IMR-90 (cell line): Measurements from ENCODE around the gene FAF2. TPM values are rescaled to one million over a fixed set of nuclear protein-coding genes. Genes with fewer than 3 reads are reported as not detected.

Experiments used
- ATAC-seq: fragments of 200-7000 bp; cut with Tn5 transposase; 2 replicates; pipeline ENCODE4 v1.9.1; 2020; ENCODE audit warnings: low read depth, mild to moderate bottlenecking, moderate library complexity
- BruUV-seq: library from RNA; stranded (reverse); fragments of 400-500 nt; replicated peaks from 2 replicates; lab custom pipeline; 2021; lab: Mats Ljungman, UMichigan
- CTCF ChIA-PET: fragments of 300-600 bp; formaldehyde crosslinking; extraction: SDS; loops from one replicate; lab custom pipeline; 2021; ENCODE audit warnings: antibody characterized with exemption; lab: Yijun Ruan, JAX
- POLR2A ChIA-PET: fragments of 300-600 bp; sonication (Branson Sonifier 250); formaldehyde crosslinking; loops from one replicate; lab custom pipeline; 2022; ENCODE audit warnings: antibody characterized with exemption; ENCODE audit not compliant: unreplicated experiment; lab: Charles Lee
- DNase-seq: peaks from one replicate; pipeline ENCODE4 v3.0.0; 2013
- H2AFZ ChIP-seq: replicated peaks from 2 replicates; pipeline ENCODE3; 2013; ENCODE audit warnings: low read length, mild to moderate bottlenecking; ENCODE audit not compliant: poor library complexity
- H2AK5ac ChIP-seq: 2 replicates; pipeline ENCODE4 v1.6.1; 2013; ENCODE audit warnings: low read depth, low read length, inconsistent platforms
- H2AK9ac ChIP-seq: replicated peaks from 2 replicates; pipeline ENCODE3; 2013; ENCODE audit warnings: mild to moderate bottlenecking, low read depth, low read length, moderate library complexity; ENCODE audit not compliant: poor library complexity
- H2BK120ac ChIP-seq: 2 replicates; pipeline ENCODE4 v1.6.1; 2013; ENCODE audit warnings: low read depth, low read length, inconsistent platforms
- H2BK15ac ChIP-seq: 3 replicates; pipeline ENCODE4 v1.6.1; 2013; ENCODE audit warnings: low read depth, low read length, inconsistent platforms
- H2BK20ac ChIP-seq: 2 replicates; pipeline ENCODE4 v1.6.1; 2013; ENCODE audit warnings: low read depth, mild to moderate bottlenecking, inconsistent platforms, low read length, moderate library complexity
- H2BK5ac ChIP-seq: 2 replicates; pipeline ENCODE4 v1.6.1; 2013; ENCODE audit warnings: mild to moderate bottlenecking, low read depth, low read length, inconsistent platforms; ENCODE audit not compliant: poor library complexity, severe bottlenecking
- H3K14ac ChIP-seq: replicated peaks from 2 replicates; pipeline ENCODE4 v1.6.1; 2013; ENCODE audit warnings: low read depth, low read length, inconsistent platforms
- H3K18ac ChIP-seq: 2 replicates; pipeline ENCODE4 v1.6.1; 2013; ENCODE audit warnings: low read depth, low read length, control low read depth
- H3K23ac ChIP-seq: 2 replicates; pipeline ENCODE4 v1.6.1; 2013; ENCODE audit warnings: low read depth, low read length, inconsistent platforms
- H3K27ac ChIP-seq: 2 replicates; pipeline ENCODE4 v1.5.1; 2013; ENCODE audit warnings: mild to moderate bottlenecking, control low read depth, low read length; ENCODE audit not compliant: insufficient read depth
- H3K27me3 ChIP-seq: 2 replicates; pipeline ENCODE4 v1.6.1; 2013; ENCODE audit warnings: low read length; ENCODE audit not compliant: control insufficient read depth, insufficient read depth
- H3K36me3 ChIP-seq: 2 replicates; pipeline ENCODE4 v1.6.1; 2013; ENCODE audit warnings: low read length, mixed read lengths; ENCODE audit not compliant: control insufficient read depth, insufficient read depth
- H3K4ac ChIP-seq: 2 replicates; pipeline ENCODE4 v1.6.1; 2013; ENCODE audit warnings: low read depth, low read length, inconsistent platforms
- H3K4me1 ChIP-seq: 2 replicates; pipeline ENCODE4 v1.6.1; 2013; ENCODE audit warnings: low read length, mixed read lengths; ENCODE audit not compliant: control insufficient read depth, insufficient read depth
- H3K4me2 ChIP-seq: 2 replicates; pipeline ENCODE4 v1.6.1; 2013; ENCODE audit warnings: low read depth, mild to moderate bottlenecking, control low read depth, low read length, moderate library complexity
- H3K4me3 ChIP-seq: 2 replicates; pipeline ENCODE4 v1.5.1; 2013; ENCODE audit warnings: low read depth, mild to moderate bottlenecking, control low read depth, low read length, moderate library complexity; ENCODE audit not compliant: insufficient read depth
- H3K56ac ChIP-seq: 2 replicates; pipeline ENCODE4 v1.6.1; 2013; ENCODE audit warnings: low read length, inconsistent platforms; ENCODE audit not compliant: insufficient read depth; ENCODE audit errors: extremely low read depth
- H3K79me1 ChIP-seq, 2 experiments: 2 replicates each; pipeline ENCODE4 v1.6.1; 2013; ENCODE audit warnings: low read length in 2 of 2, inconsistent platforms in 1 of 2, low read depth in 1 of 2
- H3K9ac ChIP-seq: 2 replicates; pipeline ENCODE4 v1.6.1; 2013; ENCODE audit warnings: low read depth, low read length, control low read depth
- H3K9me1 ChIP-seq: 2 replicates; pipeline ENCODE4 v1.6.1; 2013; ENCODE audit warnings: low read length, inconsistent platforms; ENCODE audit not compliant: insufficient read depth
- H3K9me3 ChIP-seq: 2 replicates; pipeline ENCODE4 v1.6.1; 2013; ENCODE audit warnings: low read length; ENCODE audit not compliant: control insufficient read depth, insufficient read depth
- H4K20me1 ChIP-seq: 2 replicates; pipeline ENCODE4 v1.6.1; 2013; ENCODE audit warnings: low read length, inconsistent platforms; ENCODE audit not compliant: insufficient read depth
- H4K5ac ChIP-seq: 2 replicates; pipeline ENCODE4 v1.6.1; 2013; ENCODE audit warnings: mild to moderate bottlenecking, low read depth, low read length, control low read depth
- H4K8ac ChIP-seq, 2 experiments: 2 replicates each; pipeline ENCODE4 v1.6.1; 2013; ENCODE audit warnings: low read depth in 2 of 2, low read length in 2 of 2, control low read depth in 1 of 2, inconsistent platforms in 1 of 2
- H4K91ac ChIP-seq: 2 replicates; pipeline ENCODE4 v1.6.1; 2013; ENCODE audit warnings: low read depth, low read length, inconsistent platforms; ENCODE audit not compliant: insufficient read depth
- CEBPB ChIP-seq: IDR thresholded peaks from 2 replicates; pipeline ENCODE4 v1.6.1; 2012; ENCODE audit warnings: low read depth, low read length, improper control_type of control experiment
- CHD1 ChIP-seq: IDR thresholded peaks from 2 replicates; pipeline ENCODE4 v1.6.1; 2012; ENCODE audit warnings: low read depth, low read length, improper control_type of control experiment
- FOS ChIP-seq: fragments of 150-350 bp; IDR thresholded peaks from 2 replicates; pipeline ENCODE4 v1.6.1; 2016; ENCODE audit warnings: low read depth, low read length
- MAZ ChIP-seq: IDR thresholded peaks from 2 replicates; pipeline ENCODE4 v1.6.1; 2012; ENCODE audit warnings: low read depth, mild to moderate bottlenecking, low read length, improper control_type of control experiment, moderate library complexity, borderline replicate concordance
- RAD21 ChIP-seq: IDR thresholded peaks from 2 replicates; pipeline ENCODE4 v1.6.1; 2012; ENCODE audit warnings: low read length, improper control_type of control experiment
- RFX5 ChIP-seq: IDR thresholded peaks from 2 replicates; pipeline ENCODE4 v1.8.0; 2012; ENCODE audit warnings: low read depth, mild to moderate bottlenecking, low read length, moderate library complexity
- WGBS, 2 experiments: methylation state at CpG; one replicate each; pipeline versions ENCODE4 v1.1.5 to v1.1.7; 2013; ENCODE audit warnings: missing lambda C conversion rate in 2 of 2; ENCODE audit not compliant: insufficient read length in 1 of 2; ENCODE audit errors: extremely low coverage in 2 of 2; 5-methylcytosine and 5-hydroxymethylcytosine counted together
- dilution Hi-C: fragments of 300-500 bp; cut with HindIII; formaldehyde crosslinking; loops from one replicate; pipeline ENCODE4 v1.14.3; 2018; ENCODE audit warnings: low sequenced_read_pairs; ENCODE audit not compliant: unreplicated experiment
- in situ Hi-C: fragments of 300-500 bp; cut with MboI; formaldehyde crosslinking; loops from 3 replicates; pipeline ENCODE4 v1.14.3; 2019; ENCODE audit warnings: low sequenced_read_pairs, inconsistent platforms, mixed read lengths
- intact Hi-C: fragments of 100-400 bp; cut with micrococcal nuclease; formaldehyde crosslinking; loops from 2 replicates; pipeline ENCODE4 v1.10.0; 2022
- polyA plus RNA-seq, 3 experiments: library from polyadenylated mRNA; depleted of rRNA; stranded (reverse); fragments of >200 nt; gene quantifications; 2 replicates each; pipeline ENCODE4 v1.2.3, GENCODE V29; 2012; ENCODE audit warnings: low replicate concordance in 1 of 3
- total RNA-seq: library from RNA; depleted of rRNA; stranded (reverse); fragments of >200 nt; gene quantifications from 2 replicates; pipeline ENCODE4 v1.2.3, GENCODE V29; 2012

Gene FAF2
- total and polyA plus RNA-seq, 2 of the 4 experiments (the other 2 are of a cell fraction) = 32.9 to 47.0 TPM

DNA sequence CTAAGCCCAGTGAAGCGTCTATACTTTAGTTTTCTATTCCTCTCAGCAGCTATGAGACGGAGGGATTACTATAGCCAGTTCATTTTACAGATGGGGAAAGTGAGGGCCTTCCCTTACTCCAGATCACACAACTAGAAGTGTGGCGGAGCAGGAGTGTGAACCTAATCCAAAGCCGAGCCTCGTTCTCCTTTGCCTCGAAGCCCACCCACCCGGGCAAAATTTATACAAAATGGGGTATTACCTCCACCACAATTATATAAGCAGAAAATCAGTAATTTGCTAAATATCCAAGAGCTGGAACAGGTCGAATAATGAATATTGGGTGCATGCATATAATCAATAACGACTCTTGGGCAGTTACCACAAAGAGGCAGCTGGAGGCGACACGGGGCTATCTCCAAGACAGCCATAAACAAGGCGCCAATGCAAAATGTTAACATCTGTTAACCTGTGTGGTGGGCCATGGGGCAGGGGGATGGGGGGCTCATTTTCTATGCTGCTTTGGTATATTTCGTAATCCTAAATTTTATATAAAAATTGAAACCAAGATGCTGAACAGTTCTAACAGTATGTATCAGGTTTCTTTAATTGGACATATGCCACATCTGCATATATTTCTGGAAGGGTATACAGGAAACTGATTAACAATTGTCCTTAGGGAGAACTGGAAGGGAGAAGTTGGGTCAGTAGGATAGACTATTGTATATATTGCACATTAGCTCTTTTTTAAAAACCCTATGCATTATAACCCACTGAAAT, 90.2 kb downstream of the FAF2 start:
- H2BK120ac ChIP-seq = 0 out of 2 replicates have a peak overlapping the region, but pooled peaks have one; percentile 28
- WGBS, 2 experiments = no CpG with 5 or more reads among the region's 13 CpGs
- H3K4ac ChIP-seq = peak overlapping the region; percentile 42; the same call in 1 of the 2 replicates
- H3K23ac ChIP-seq = peak overlapping the region; percentile 31; the same call in 1 of the 2 replicates
- in situ Hi-C loops = no loop called here
- dilution Hi-C loops = no loop called here
- H4K91ac ChIP-seq = no peak overlapping the region
- H4K8ac ChIP-seq = peak overlapping the region; percentile 30 to 91; a peak in 2 of 4 replicates
- no TSS peak for BruUV-seq
- H3K27ac ChIP-seq = 0 out of 2 replicates have a peak overlapping the region, but pooled peaks have one; percentile 17
- ChIA-PET POLR2A (interaction anchor here (1.0 kb wide), 1 partner anchor 8 kb away, joined by 4 read pairs; no protein-coding TSS in a partner anchor), CTCF (interaction anchor here (1.0 to 1.2 kb wide), 3 partner anchors 37 to 91 kb away, joined by 3 to 4 read pairs (median 4); no protein-coding TSS in a partner anchor)
- H3K9me3 ChIP-seq = no peaks in the 10 kb centered on the region
- H3K79me1 ChIP-seq = peaks cover 23 to 30% of the 10 kb centered on the region in 2 experiments
- ATAC-seq (no peak), DNase-seq (no peak)
- H3K18ac ChIP-seq = no peak overlapping the region
- H3K4me1 ChIP-seq = peaks cover 27% of the 10 kb centered on the region
- 0 out of 3 replicates have a peak overlapping the region, but pooled peaks have one; percentile 21 for H2BK15ac ChIP-seq
- peak overlapping the region; percentile 86 for H3K4me2 ChIP-seq
- H2BK5ac ChIP-seq = peak overlapping the region; percentile 38
- H2AK5ac ChIP-seq = no peak overlapping the region
- peaks cover 22% of the 10 kb centered on the region for H4K20me1 ChIP-seq
- no peaks in the 10 kb centered on the region for H3K27me3 ChIP-seq
- peak overlapping the region; percentile 97 for H2AFZ ChIP-seq
- intact Hi-C loops = no loop called here
- H3K4me3 ChIP-seq = peak overlapping the region; percentile 41
- no peak overlapping the region for H4K5ac ChIP-seq
- 0 out of 2 replicates have a peak, but pooled peaks cover 1% of the 10 kb centered on the region for H3K36me3 ChIP-seq
- peak overlapping the region; percentile 27; the same call in 1 of the 2 replicates for H3K14ac ChIP-seq
- H3K9ac ChIP-seq = peak overlapping the region; percentile 51
- no peak overlapping the region for H2BK20ac ChIP-seq
- TF ChIP-seq CHD1 (no peak), RFX5 (no peak), MAZ (no peak), RAD21 (no peak), FOS (no peak), CEBPB (peak; percentile 53; the same call in 1 of the 2 replicates)
- peak overlapping the region; percentile 89 for H2AK9ac ChIP-seq
- 0 out of 2 replicates have a peak overlapping the region, but pooled peaks have one; percentile 35 for H3K56ac ChIP-seq
- H3K9me1 ChIP-seq = peaks cover 15% of the 10 kb centered on the region; the same call in 1 of the 2 replicates
